Neural cell (in vitro differentiated cells): ENCODE results near the gene SAP30L. TPM values are rescaled to one million over a fixed set of nuclear protein-coding genes. Genes with fewer than 3 reads are reported as not detected.

Source experiments
- H2AFZ ChIP-seq: fragments of 200-600, 300-800 bp; sonication (generic), shearing (Covaris generic); 2 replicates; pipeline ENCODE4 v1.6.0; 2014; ENCODE audit warnings: low read depth, mild to moderate bottlenecking, antibody characterized with exemption, low read length, moderate library complexity
- H3F3A ChIP-seq: fragments of 200-600 bp; shearing (Covaris generic); 2 replicates; pipeline ENCODE4 v1.6.1; 2016; ENCODE audit warnings: mild to moderate bottlenecking, moderate library complexity, mixed read lengths, antibody characterized with exemption, low read length; ENCODE audit not compliant: insufficient read depth, poor library complexity, severe bottlenecking
- H3K27ac ChIP-seq: fragments of 200-600, 300-800 bp; sonication (generic), shearing (Covaris generic); 2 replicates; pipeline ENCODE4 v1.5.1; 2014; ENCODE audit warnings: mild to moderate bottlenecking, low read length, moderate library complexity
- H3K27me3 ChIP-seq: fragments of 300-800, 200-600 bp; sonication (generic), shearing (Covaris generic); 2 replicates; pipeline ENCODE4 v1.6.0; 2014; ENCODE audit warnings: mild to moderate bottlenecking, low read depth, low read length, moderate library complexity; ENCODE audit not compliant: insufficient read depth
- H3K36me3 ChIP-seq: fragments of 300-800, 200-600 bp; sonication (generic), shearing (Covaris generic); 2 replicates; pipeline ENCODE4 v1.5.1; 2014; ENCODE audit warnings: mild to moderate bottlenecking, antibody characterized with exemption, low read length, moderate library complexity; ENCODE audit not compliant: insufficient read depth
- H3K4me2 ChIP-seq: fragments of 300-800, 200-600 bp; sonication (generic), shearing (Covaris generic); 2 replicates; pipeline ENCODE4 v1.6.0; 2014; ENCODE audit warnings: mild to moderate bottlenecking, low read length
- H3K4me3 ChIP-seq: fragments of 300-800, 200-600 bp; sonication (generic), shearing (Covaris generic); 2 replicates; pipeline ENCODE4 v1.5.1; 2014; ENCODE audit warnings: mild to moderate bottlenecking, low read length, moderate library complexity
- H3K79me2 ChIP-seq: fragments of 200-600 bp; shearing (Covaris generic); replicated peaks from 2 replicates; pipeline ENCODE4 v1.6.0; 2014; ENCODE audit warnings: mild to moderate bottlenecking, low read length, moderate library complexity; ENCODE audit not compliant: insufficient read depth
- H3K9ac ChIP-seq: fragments of 300-800, 200-600 bp; sonication (generic), shearing (Covaris generic); 2 replicates; pipeline ENCODE4 v1.6.1; 2016; ENCODE audit warnings: mild to moderate bottlenecking, low read length, mixed read lengths
- H3K9me2 ChIP-seq: fragments of 200-600 bp; shearing (Covaris generic); 2 replicates; pipeline ENCODE4 v1.6.1; 2016; ENCODE audit warnings: mild to moderate bottlenecking, low read length, mixed read lengths; ENCODE audit not compliant: insufficient read depth
- H3K9me3 ChIP-seq: fragments of 200-600, 300-800 bp; sonication (generic), shearing (Covaris generic); 2 replicates; pipeline ENCODE4 v1.6.1; 2016; ENCODE audit warnings: mild to moderate bottlenecking, mixed run types, low read length, moderate library complexity, mixed read lengths
- H4K20me1 ChIP-seq: fragments of 200-600 bp; shearing (Covaris generic); 2 replicates; pipeline ENCODE4 v1.6.1; 2016; ENCODE audit warnings: mild to moderate bottlenecking, mixed run types; ENCODE audit not compliant: insufficient read depth
- EP300 ChIP-seq: fragments of 450-650 bp; conservative IDR thresholded peaks from 2 replicates; pipeline ENCODE4 v1.6.1; 2014; ENCODE audit warnings: antibody characterized with exemption, mild to moderate bottlenecking, moderate library complexity; ENCODE audit not compliant: poor library complexity, severe bottlenecking
- EZH2 ChIP-seq: fragments of 200-600, 300-800 bp; shearing (Covaris generic), sonication (generic); IDR thresholded peaks from 2 replicates; pipeline ENCODE4 v1.6.1; 2014; ENCODE audit warnings: antibody characterized with exemption, low read length, borderline replicate concordance, mild to moderate bottlenecking; ENCODE audit not compliant: insufficient read depth, poor library complexity, severe bottlenecking
- MXI1 ChIP-seq: fragments of 450-650 bp; conservative IDR thresholded peaks from 2 replicates; pipeline ENCODE4 v1.6.1; 2014; ENCODE audit warnings: antibody characterized with exemption, mild to moderate bottlenecking; ENCODE audit not compliant: poor library complexity, severe bottlenecking
- POLR2AphosphoS5 ChIP-seq: IDR thresholded peaks from 2 replicates; pipeline ENCODE4 v1.6.1; 2012
- RAD21 ChIP-seq: fragments of 450-650 bp; conservative IDR thresholded peaks from 2 replicates; pipeline ENCODE4 v1.6.1; 2014; ENCODE audit warnings: antibody characterized with exemption, mild to moderate bottlenecking, moderate library complexity
- SMC3 ChIP-seq: fragments of 450-650 bp; conservative IDR thresholded peaks from 2 replicates; pipeline ENCODE4 v1.6.1; 2014; ENCODE audit warnings: antibody characterized with exemption, mild to moderate bottlenecking, moderate library complexity; ENCODE audit not compliant: poor library complexity
- TAF1 ChIP-seq: IDR thresholded peaks from 2 replicates; pipeline ENCODE4 v1.6.1; 2012; ENCODE audit warnings: low read depth
- polyA plus RNA-seq: library from polyadenylated mRNA; depleted of rRNA; stranded (reverse); fragments of >200 nt; gene quantifications from 2 replicates; pipeline ENCODE4 v1.2.3, GENCODE V29; 2014
- TF ChIP-seq, protein P1 (sequence below): IDR thresholded peaks from 2 replicates; pipeline ENCODE4 v1.6.1; 2012; ENCODE audit warnings: borderline replicate concordance
- TF ChIP-seq, protein P2 (sequence below): fragments of 450-650 bp; IDR thresholded peaks from 2 replicates; pipeline ENCODE4 v1.5.1; 2014; ENCODE audit warnings: antibody characterized with exemption, mild to moderate bottlenecking, moderate library complexity; ENCODE audit not compliant: poor library complexity, severe bottlenecking

Gene SAP30L
- polyA plus RNA-seq, 1 donor from 2014 or later = 18.5 TPM

DNA sequence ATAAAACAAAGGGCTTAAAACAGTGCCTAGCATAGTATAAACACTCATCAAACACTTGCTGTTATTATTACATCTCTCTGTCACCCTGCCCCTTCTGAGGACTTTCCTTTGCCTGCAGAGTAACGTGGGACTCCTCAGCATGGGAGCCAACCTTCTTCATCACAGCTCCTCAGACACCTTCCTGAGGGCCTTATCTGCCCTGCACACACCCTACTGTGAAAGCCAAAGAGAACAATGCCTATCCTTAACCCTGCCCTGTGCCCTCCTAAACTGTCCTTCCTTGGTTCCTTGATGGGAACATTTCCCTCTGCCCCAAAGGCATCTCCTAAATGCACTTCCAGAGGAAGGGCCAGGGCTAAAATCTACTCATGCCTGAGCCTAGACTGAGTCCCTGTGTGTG lies 52.8 kb downstream of the SAP30L start:
- Histone ChIP-seq H2AFZ (no peak overlapping the region), H3K27ac (no peak overlapping the region), H3F3A (no peaks in the 10 kb centered on the region), H3K27me3 (no peaks in the 10 kb centered on the region), H3K4me2 (no peak overlapping the region), H3K9me2 (no peaks in the 10 kb centered on the region), H3K79me2 (no peaks in the 10 kb centered on the region), H4K20me1 (no peaks in the 10 kb centered on the region), H3K36me3 (no peaks in the 10 kb centered on the region), H3K9ac (no peak overlapping the region), H3K4me3 (no peak overlapping the region), H3K9me3 (no peaks in the 10 kb centered on the region)
- no peak for TF ChIP-seq POLR2AphosphoS5
- TF ChIP-seq MXI1 = no peak
- no peak for TF ChIP-seq EP300
- no peak for TF ChIP-seq RAD21
- no peak for TF ChIP-seq EZH2
- TF ChIP-seq, protein P1, sequence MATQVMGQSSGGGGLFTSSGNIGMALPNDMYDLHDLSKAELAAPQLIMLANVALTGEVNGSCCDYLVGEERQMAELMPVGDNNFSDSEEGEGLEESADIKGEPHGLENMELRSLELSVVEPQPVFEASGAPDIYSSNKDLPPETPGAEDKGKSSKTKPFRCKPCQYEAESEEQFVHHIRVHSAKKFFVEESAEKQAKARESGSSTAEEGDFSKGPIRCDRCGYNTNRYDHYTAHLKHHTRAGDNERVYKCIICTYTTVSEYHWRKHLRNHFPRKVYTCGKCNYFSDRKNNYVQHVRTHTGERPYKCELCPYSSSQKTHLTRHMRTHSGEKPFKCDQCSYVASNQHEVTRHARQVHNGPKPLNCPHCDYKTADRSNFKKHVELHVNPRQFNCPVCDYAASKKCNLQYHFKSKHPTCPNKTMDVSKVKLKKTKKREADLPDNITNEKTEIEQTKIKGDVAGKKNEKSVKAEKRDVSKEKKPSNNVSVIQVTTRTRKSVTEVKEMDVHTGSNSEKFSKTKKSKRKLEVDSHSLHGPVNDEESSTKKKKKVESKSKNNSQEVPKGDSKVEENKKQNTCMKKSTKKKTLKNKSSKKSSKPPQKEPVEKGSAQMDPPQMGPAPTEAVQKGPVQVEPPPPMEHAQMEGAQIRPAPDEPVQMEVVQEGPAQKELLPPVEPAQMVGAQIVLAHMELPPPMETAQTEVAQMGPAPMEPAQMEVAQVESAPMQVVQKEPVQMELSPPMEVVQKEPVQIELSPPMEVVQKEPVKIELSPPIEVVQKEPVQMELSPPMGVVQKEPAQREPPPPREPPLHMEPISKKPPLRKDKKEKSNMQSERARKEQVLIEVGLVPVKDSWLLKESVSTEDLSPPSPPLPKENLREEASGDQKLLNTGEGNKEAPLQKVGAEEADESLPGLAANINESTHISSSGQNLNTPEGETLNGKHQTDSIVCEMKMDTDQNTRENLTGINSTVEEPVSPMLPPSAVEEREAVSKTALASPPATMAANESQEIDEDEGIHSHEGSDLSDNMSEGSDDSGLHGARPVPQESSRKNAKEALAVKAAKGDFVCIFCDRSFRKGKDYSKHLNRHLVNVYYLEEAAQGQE = no peak
- TF ChIP-seq SMC3 = no peak
- TF ChIP-seq, protein P2, sequence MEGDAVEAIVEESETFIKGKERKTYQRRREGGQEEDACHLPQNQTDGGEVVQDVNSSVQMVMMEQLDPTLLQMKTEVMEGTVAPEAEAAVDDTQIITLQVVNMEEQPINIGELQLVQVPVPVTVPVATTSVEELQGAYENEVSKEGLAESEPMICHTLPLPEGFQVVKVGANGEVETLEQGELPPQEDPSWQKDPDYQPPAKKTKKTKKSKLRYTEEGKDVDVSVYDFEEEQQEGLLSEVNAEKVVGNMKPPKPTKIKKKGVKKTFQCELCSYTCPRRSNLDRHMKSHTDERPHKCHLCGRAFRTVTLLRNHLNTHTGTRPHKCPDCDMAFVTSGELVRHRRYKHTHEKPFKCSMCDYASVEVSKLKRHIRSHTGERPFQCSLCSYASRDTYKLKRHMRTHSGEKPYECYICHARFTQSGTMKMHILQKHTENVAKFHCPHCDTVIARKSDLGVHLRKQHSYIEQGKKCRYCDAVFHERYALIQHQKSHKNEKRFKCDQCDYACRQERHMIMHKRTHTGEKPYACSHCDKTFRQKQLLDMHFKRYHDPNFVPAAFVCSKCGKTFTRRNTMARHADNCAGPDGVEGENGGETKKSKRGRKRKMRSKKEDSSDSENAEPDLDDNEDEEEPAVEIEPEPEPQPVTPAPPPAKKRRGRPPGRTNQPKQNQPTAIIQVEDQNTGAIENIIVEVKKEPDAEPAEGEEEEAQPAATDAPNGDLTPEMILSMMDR = no peak
- no peak for TF ChIP-seq TAF1

DNA sequence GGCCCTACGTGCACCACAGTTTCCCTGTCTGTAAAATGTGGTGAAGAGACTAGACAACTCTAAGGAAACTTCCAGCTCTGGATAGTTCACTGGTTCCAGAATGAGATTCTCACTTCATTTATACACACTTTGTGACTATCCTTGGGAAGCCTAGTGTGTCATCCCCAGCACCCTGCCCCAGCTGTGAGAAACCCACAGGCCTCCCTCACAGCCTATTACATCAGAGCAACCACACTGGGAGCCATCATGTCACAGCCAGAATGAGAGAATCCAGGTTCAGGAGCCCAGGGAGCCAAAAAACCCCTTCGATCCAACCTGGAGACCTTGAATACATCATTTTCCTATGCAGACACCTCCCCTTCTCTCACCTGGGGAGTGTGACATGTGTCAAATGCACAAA lies 53.2 kb downstream of the SAP30L start:
- Histone ChIP-seq H3K4me3 (no peak overlapping the region), H3K36me3 (no peaks in the 10 kb centered on the region), H4K20me1 (no peaks in the 10 kb centered on the region), H3F3A (no peaks in the 10 kb centered on the region), H3K79me2 (no peaks in the 10 kb centered on the region), H3K9me3 (no peaks in the 10 kb centered on the region), H3K9ac (no peak overlapping the region), H3K27ac (no peak overlapping the region), H3K4me2 (no peak overlapping the region), H2AFZ (no peak overlapping the region), H3K9me2 (no peaks in the 10 kb centered on the region), H3K27me3 (no peaks in the 10 kb centered on the region)
- no peak for TF ChIP-seq EZH2
- no peak for TF ChIP-seq TAF1
- TF ChIP-seq, protein P1 = no peak
- no peak for TF ChIP-seq POLR2AphosphoS5
- TF ChIP-seq EP300 = no peak
- no peak for TF ChIP-seq RAD21
- TF ChIP-seq, protein P2 = no peak
- no peak for TF ChIP-seq SMC3
- no peak for TF ChIP-seq MXI1
